ENCODE measurements around the gene CMTR1. TPM values are rescaled to one million over a fixed set of nuclear protein-coding genes. Genes with fewer than 3 reads are reported as not detected.

Gene CMTR1
- polyA plus RNA-seq, 1 experiment, result 25.1 TPM

DNA sequence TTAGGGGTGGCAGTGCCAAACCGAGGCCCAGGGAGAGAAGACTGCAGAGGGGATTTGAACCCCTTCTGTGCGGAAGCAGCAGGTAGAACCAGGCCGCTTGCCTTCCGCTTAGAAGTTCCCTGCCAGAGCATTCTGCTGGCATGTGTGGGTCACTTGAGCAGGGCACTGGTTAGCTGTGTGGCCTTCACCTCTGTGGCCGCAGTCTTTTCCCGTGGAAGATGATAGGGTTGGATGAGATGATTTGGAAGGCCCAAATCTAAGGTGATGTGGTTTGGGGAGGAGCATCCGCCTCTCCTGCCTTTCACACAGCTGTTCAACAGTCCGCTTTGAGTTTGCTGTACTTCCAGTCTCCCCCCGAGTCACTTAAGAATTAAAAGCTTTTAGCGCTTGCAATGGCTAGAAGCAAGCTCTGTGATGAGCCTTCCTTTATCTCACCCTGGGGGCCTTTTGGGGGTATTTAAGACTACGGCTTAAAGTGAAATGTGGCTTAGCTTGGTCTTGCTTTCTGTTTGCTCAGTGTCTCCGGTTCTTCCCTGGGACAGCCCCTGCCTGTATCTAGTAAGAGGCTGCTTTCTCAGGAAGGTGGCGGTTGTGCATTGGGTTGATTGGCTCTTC, 743 bp downstream of the CMTR1 start:
- Histone ChIP-seq H3K27me3 (ENCODE audit: control insufficient read depth, insufficient read depth, low read length) (no peaks in the 10 kb centered on the region), H3K9me3 (ENCODE audit: control insufficient read depth, insufficient read depth, low read length) (no peaks in the 10 kb centered on the region), H3K4me3 (ENCODE audit: low read depth, low read length) (peak overlapping the region; percentile 90), H3K27ac (ENCODE audit: low read depth, low read length) (peak overlapping the region; percentile 57)
- no peak for DNase-seq (ENCODE audit: low read depth, low spot score)
- TF ChIP-seq, protein P1, sequence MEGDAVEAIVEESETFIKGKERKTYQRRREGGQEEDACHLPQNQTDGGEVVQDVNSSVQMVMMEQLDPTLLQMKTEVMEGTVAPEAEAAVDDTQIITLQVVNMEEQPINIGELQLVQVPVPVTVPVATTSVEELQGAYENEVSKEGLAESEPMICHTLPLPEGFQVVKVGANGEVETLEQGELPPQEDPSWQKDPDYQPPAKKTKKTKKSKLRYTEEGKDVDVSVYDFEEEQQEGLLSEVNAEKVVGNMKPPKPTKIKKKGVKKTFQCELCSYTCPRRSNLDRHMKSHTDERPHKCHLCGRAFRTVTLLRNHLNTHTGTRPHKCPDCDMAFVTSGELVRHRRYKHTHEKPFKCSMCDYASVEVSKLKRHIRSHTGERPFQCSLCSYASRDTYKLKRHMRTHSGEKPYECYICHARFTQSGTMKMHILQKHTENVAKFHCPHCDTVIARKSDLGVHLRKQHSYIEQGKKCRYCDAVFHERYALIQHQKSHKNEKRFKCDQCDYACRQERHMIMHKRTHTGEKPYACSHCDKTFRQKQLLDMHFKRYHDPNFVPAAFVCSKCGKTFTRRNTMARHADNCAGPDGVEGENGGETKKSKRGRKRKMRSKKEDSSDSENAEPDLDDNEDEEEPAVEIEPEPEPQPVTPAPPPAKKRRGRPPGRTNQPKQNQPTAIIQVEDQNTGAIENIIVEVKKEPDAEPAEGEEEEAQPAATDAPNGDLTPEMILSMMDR (IDR thresholded peaks at IDR 0.05; ENCODE audit: low read depth, low read length), result no peak
- ChIA-PET CTCF (interaction anchor here (0.5 to 1.2 kb wide), 3 partner anchors 108 to 130 kb away, joined by 3 to 10 read pairs (median 3); no protein-coding TSS in a partner anchor), POLR2A (interaction anchor here (0.6 to 1.0 kb wide), 2 partner anchors 23 kb away, joined by 3 read pairs; no protein-coding TSS in a partner anchor)

DNA sequence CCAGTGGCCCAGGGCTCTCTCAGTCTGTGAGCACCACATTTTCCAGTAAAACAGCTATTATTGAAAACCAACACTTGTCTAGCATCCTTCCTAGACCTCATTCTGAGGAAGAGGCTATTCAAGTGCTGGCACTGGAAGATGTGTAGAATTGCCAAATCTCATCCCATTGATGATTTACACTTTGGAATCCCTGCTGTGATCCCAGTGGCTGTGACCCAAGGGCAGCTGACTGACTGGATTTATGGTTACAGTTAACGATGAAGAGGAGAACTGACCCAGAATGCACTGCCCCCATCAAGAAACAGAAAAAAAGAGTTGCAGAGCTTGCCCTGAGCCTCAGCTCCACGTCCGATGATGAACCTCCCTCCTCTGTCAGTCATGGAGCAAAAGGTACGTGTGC, 2.4 kb downstream of the CMTR1 start:
- TF ChIP-seq, protein P1 (IDR thresholded peaks at IDR 0.05; ENCODE audit: low read depth, low read length), result no peak
- Histone ChIP-seq H3K4me3 (ENCODE audit: low read depth, low read length) (no peak overlapping the region), H3K9me3 (ENCODE audit: control insufficient read depth, insufficient read depth, low read length) (no peaks in the 10 kb centered on the region), H3K27me3 (ENCODE audit: control insufficient read depth, insufficient read depth, low read length) (no peaks in the 10 kb centered on the region), H3K27ac (ENCODE audit: low read depth, low read length) (no peak overlapping the region)
- no peak for DNase-seq (ENCODE audit: low read depth, low spot score)
- POLR2A ChIA-PET, result no interaction called here
- CTCF ChIA-PET, result no interaction called here

DNA sequence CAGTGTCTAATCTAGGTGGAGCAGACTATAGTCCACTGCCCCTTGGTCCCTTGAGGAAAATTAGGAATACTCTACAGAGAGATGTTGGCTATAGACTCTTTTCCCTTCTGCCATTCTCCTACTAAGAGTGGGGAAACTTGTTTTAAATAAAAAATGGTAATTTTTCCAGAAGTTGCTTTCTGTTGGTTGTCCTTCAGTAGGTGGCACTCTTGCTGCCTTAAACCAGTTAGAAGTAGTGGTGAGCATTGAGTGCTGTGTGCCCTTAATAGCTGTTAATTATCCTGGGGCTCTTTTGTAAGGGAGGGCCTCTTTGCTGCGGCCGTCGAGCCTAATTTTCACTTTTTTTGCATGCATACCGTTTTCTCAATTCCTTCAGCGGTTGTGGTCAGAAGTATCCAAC, 2.8 kb downstream of the CMTR1 start:
- H3K4me3 ChIP-seq (ENCODE audit: low read depth, low read length), result no peak overlapping the region
- no peaks in the 10 kb centered on the region for H3K9me3 ChIP-seq (ENCODE audit: control insufficient read depth, insufficient read depth, low read length)
- ChIA-PET POLR2A (no interaction called here), CTCF (no interaction called here)
- H3K27me3 ChIP-seq (ENCODE audit: control insufficient read depth, insufficient read depth, low read length), result no peaks in the 10 kb centered on the region
- TF ChIP-seq, protein P1 (IDR thresholded peaks at IDR 0.05; ENCODE audit: low read depth, low read length), result no peak
- no peak for DNase-seq (ENCODE audit: low read depth, low spot score)
- no peak overlapping the region for H3K27ac ChIP-seq (ENCODE audit: low read depth, low read length)

DNA sequence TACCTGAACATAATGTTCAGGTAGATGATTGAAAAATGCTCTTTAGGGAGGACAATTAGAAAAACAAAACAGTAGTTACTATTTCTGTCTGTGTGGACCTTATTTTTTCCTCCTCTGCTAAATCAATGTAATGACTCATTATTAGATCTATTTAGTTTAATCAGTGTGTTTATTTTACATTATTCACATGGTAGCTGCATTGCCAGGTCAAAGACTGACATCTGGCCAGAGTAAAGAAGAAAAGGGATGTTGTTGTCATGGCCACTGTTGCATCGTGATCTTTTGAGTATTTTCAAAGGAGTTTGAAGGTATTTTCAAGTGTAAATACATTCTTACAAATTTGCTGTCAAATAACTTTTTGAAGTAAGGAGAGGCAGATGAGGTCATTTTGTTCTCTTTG, 5.9 kb downstream of the CMTR1 start:
- TF ChIP-seq, protein P1 (IDR thresholded peaks at IDR 0.05; ENCODE audit: low read depth, low read length), result no peak
- POLR2A ChIA-PET, result no interaction called here
- Histone ChIP-seq H3K27ac (ENCODE audit: low read depth, low read length) (no peak overlapping the region), H3K4me3 (ENCODE audit: low read depth, low read length) (no peak overlapping the region), H3K27me3 (ENCODE audit: control insufficient read depth, insufficient read depth, low read length) (no peaks in the 10 kb centered on the region), H3K9me3 (ENCODE audit: control insufficient read depth, insufficient read depth, low read length) (no peaks in the 10 kb centered on the region)
- CTCF ChIA-PET, result interaction anchor here (1.1 kb wide), 1 partner anchor 113 kb away, joined by 5 read pairs; no protein-coding TSS in a partner anchor
- no peak for DNase-seq (ENCODE audit: low read depth, low spot score)

DNA sequence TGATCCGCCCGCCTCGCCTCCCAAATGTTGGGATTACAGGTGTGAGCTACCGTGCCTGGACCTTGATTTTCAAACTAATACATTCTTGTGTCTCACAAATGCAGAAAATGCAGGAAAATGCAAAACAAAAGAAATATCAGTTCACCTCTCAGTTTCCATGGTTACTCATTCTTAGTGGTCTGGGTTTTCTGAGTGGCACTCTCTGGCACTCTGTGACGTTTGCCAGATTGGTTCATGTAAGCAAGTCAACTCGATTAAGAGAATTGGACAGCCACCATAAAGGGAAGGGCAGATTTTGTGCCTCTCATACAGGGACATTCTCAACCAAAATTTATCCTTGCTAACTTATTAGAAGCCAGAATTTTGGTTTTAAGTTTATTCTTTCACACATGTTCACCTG, 8.6 kb downstream of the CMTR1 start:
- ChIA-PET POLR2A (no interaction called here), CTCF (interaction anchor here (1.6 kb wide), 1 partner anchor 125 kb away, joined by 6 read pairs; no protein-coding TSS in a partner anchor)
- TF ChIP-seq, protein P1 (IDR thresholded peaks at IDR 0.05; ENCODE audit: low read depth, low read length), result no peak
- Histone ChIP-seq H3K4me3 (ENCODE audit: low read depth, low read length) (no peak overlapping the region), H3K27me3 (ENCODE audit: control insufficient read depth, insufficient read depth, low read length) (no peaks in the 10 kb centered on the region), H3K27ac (ENCODE audit: low read depth, low read length) (no peak overlapping the region), H3K9me3 (ENCODE audit: control insufficient read depth, insufficient read depth, low read length) (no peaks in the 10 kb centered on the region)
- no peak for DNase-seq (ENCODE audit: low read depth, low spot score)

Measured in AG04450 (cell line).